Activated CD4-positive, alpha-beta memory T cell treated with anti-CD3 and anti-CD28 coated beads, Interleukin-2, amount 10 ng/mL, durations not matched to agents 7 days and 5 days (primary cell): ENCODE data around the gene FAM174C. TPM values are rescaled to one million over a fixed set of nuclear protein-coding genes. Genes with fewer than 3 reads are reported as not detected.

ENCODE experiments used
- CTCF ChIA-PET: fragments of 350-600 bp; sonication (Branson Sonifier 250); formaldehyde crosslinking; loops from one replicate; lab custom pipeline; 2021; ENCODE audit warnings: antibody characterized with exemption, inconsistent platforms; lab: Charles Lee
- POLR2A ChIA-PET: fragments of 350-600 bp; sonication (Branson Sonifier 250); formaldehyde crosslinking; loops from one replicate; lab custom pipeline; 2021; ENCODE audit warnings: antibody characterized with exemption; lab: Charles Lee
- DNase-seq: peaks from one replicate; pipeline ENCODE4 v3.0.0-alpha.2; 2020
- H3K27ac Mint-ChIP-seq: one replicate; pipeline ENCODE4 v1.8.0; 2021; ENCODE audit warnings: mild to moderate bottlenecking, mixed read lengths
- H3K27me3 Mint-ChIP-seq: one replicate; pipeline ENCODE4 v1.8.0; 2021; ENCODE audit warnings: mixed read lengths
- H3K36me3 Mint-ChIP-seq: one replicate; pipeline ENCODE4 v1.8.0; 2021; ENCODE audit warnings: low read depth, mixed read lengths
- H3K4me1 Mint-ChIP-seq: one replicate; pipeline ENCODE4 v1.8.0; 2021; ENCODE audit warnings: mixed read lengths
- H3K4me3 Mint-ChIP-seq: one replicate; pipeline ENCODE4 v1.8.0; 2021; ENCODE audit warnings: mild to moderate bottlenecking, mixed read lengths
- H3K9me3 Mint-ChIP-seq: one replicate; pipeline ENCODE4 v1.8.0; 2021; ENCODE audit warnings: mixed read lengths
- total RNA-seq, 2 experiments: library from RNA; stranded (reverse); gene quantifications; one replicate each; pipeline ENCODE4 v1.2.3, GENCODE V29; 2021

The FAM174C gene
- total RNA-seq, 2 experiments from 2014 or later: 45.9 to 50.1 TPM

GRCh38 chr19:1233115-1233667 lies 42.1 kb upstream of the FAM174C start:
- DNase-seq: no peak
- H3K36me3 Mint-ChIP-seq: peaks cover 1% of the 10 kb centered on the region
- ChIA-PET POLR2A (no interaction called here), CTCF (no interaction called here)
- H3K27ac Mint-ChIP-seq: no peak overlapping the region
- no peak overlapping the region for H3K4me3 Mint-ChIP-seq
- H3K9me3 Mint-ChIP-seq: no peaks in the 10 kb centered on the region
- peaks cover 4% of the 10 kb centered on the region for H3K27me3 Mint-ChIP-seq
- H3K4me1 Mint-ChIP-seq: peaks cover under 1% of the 10 kb centered on the region

DNA sequence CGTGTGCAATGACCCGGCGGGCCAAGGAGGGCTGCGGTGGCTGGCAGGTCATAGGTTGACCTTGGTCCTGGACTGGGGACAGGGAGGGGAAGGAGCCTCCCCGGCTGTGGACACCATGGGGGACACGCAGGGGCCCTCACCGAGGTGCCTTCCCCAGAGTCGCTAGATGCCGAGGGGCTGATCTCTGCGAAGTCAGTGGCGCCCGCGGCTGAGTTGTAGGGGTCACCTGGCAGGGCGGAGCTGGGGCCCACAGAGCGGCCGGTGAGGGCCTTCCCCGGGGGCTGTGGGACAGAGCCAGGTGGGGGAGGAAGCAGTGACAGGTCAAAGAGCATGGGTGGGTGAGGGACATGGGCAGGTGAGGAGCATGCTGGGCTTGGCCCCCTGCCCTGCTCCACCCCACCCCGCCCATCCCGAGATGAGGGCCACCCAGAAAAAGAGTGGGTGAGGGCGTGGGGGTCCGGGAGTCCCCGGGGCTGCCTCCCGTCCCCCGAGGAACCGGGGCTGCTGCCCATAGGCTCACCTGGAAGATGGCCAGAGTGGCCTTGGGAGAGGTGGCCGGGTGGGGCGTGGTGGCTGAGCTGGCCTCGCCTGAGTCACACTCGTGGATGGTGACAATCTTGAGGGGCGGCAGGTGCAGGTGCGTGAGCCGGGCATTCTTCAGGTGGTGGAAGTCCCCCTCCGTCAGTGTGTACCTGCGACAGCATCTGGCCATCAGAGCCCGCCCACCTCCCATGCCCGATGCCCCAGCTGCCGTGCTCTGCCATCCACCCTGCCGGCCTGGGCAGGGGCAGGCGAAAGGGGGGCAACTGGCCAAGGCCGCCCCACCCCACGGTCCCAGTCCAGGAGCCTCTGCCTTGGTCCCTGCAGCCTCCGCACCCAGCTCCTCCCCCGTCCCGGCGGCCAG lies 41.0 kb upstream of the FAM174C start:
- Mint-ChIP-seq H3K27ac (no peak overlapping the region), H3K4me1 (peaks cover 8% of the 10 kb centered on the region), H3K4me3 (no peak overlapping the region), H3K36me3 (no peaks in the 10 kb centered on the region), H3K27me3 (peaks cover 15% of the 10 kb centered on the region), H3K9me3 (no peaks in the 10 kb centered on the region)
- no peak for DNase-seq
- ChIA-PET POLR2A (no interaction called here), CTCF (interaction anchor here (0.6 kb wide), 1 partner anchor 272 kb away, joined by 5 read pairs; no protein-coding TSS in a partner anchor)

DNA sequence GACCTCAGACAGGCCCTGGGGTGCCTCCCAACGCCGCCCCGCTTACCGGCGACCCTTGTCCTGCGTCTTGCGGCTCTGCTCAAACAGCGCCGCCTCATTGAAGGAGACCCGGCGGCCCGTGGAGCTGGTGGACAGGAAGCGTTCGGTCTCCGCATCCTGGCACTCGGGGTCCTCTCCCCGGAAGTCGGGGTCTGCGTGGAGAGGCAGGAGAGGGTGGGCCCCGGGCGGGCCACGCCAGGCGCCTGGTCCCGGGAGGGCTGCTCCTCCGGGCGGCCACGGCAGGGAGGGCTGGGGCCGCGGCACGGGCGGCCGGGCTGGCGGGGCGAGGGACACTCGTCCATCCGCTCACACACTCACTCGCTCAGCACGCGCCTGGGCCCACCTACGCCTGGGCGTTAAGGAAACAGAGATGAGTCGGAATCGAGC lies 40.4 kb upstream of the FAM174C start:
- CTCF ChIA-PET: no interaction called here
- POLR2A ChIA-PET: no interaction called here
- peaks cover 17% of the 10 kb centered on the region for H3K27me3 Mint-ChIP-seq
- H3K27ac Mint-ChIP-seq: no peak overlapping the region
- H3K4me3 Mint-ChIP-seq: no peak overlapping the region
- no peak for DNase-seq
- H3K9me3 Mint-ChIP-seq: no peaks in the 10 kb centered on the region
- no peaks in the 10 kb centered on the region for H3K36me3 Mint-ChIP-seq
- peaks cover 8% of the 10 kb centered on the region for H3K4me1 Mint-ChIP-seq

- Mint-ChIP-seq H3K27me3 (peaks cover 17% of the 10 kb centered on the region), H3K4me3 (no peak overlapping the region), H3K9me3 (no peaks in the 10 kb centered on the region), H3K27ac (no peak overlapping the region), H3K4me1 (peaks cover 12% of the 10 kb centered on the region), H3K36me3 (no peaks in the 10 kb centered on the region)
- ChIA-PET POLR2A (interaction anchor here (1.6 kb wide), 1 partner anchor 33 kb away, joined by 9 read pairs; the partner anchor contains the start of gene CIRBP), CTCF (no interaction called here)
- no peak for DNase-seq
These were observed 39.4 kb upstream of the FAM174C start for GRCh38 chr19:1235625-1236538.

DNA sequence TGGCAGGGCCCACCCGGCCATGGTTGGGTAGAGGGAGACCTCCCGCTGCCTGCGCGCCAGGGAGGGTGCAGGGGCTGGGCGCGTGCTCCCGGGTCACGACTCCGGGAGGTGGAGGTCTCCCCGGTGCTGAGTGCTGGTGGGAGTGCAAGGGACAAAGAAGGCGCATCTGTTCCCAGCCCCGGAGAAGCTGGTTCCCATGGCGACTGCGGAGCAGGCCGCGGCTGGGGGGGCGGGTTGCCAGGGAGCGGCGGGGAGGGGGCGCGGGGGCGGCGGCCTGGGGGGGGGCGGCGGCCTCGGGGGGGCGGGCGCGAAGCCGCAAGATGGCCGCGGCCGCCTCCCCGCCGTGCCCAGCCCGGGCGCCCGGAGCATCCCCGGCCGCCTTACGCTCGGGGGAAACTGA lies 38.8 kb upstream of the FAM174C start:
- ChIA-PET POLR2A (interaction anchor here (1.6 kb wide), 1 partner anchor 33 kb away, joined by 9 read pairs; the partner anchor contains the start of gene CIRBP), CTCF (no interaction called here)
- Mint-ChIP-seq H3K9me3 (no peaks in the 10 kb centered on the region), H3K4me1 (peaks cover 19% of the 10 kb centered on the region), H3K27ac (no peak overlapping the region), H3K27me3 (peaks cover 17% of the 10 kb centered on the region), H3K36me3 (no peaks in the 10 kb centered on the region), H3K4me3 (no peak overlapping the region)
- DNase-seq: no peak

- CTCF ChIA-PET: no interaction called here
- Mint-ChIP-seq H3K27ac (no peak overlapping the region), H3K9me3 (no peaks in the 10 kb centered on the region), H3K4me1 (peaks cover 21% of the 10 kb centered on the region), H3K27me3 (peaks cover 17% of the 10 kb centered on the region), H3K36me3 (no peaks in the 10 kb centered on the region), H3K4me3 (no peak overlapping the region)
- POLR2A ChIA-PET: interaction anchor here (1.6 kb wide), 1 partner anchor 32 kb away, joined by 9 read pairs; the partner anchor contains the start of gene CIRBP
- DNase-seq: no peak
These were observed 38.2 kb upstream of the FAM174C start for GRCh38 chr19:1237027-1237659.

DNA sequence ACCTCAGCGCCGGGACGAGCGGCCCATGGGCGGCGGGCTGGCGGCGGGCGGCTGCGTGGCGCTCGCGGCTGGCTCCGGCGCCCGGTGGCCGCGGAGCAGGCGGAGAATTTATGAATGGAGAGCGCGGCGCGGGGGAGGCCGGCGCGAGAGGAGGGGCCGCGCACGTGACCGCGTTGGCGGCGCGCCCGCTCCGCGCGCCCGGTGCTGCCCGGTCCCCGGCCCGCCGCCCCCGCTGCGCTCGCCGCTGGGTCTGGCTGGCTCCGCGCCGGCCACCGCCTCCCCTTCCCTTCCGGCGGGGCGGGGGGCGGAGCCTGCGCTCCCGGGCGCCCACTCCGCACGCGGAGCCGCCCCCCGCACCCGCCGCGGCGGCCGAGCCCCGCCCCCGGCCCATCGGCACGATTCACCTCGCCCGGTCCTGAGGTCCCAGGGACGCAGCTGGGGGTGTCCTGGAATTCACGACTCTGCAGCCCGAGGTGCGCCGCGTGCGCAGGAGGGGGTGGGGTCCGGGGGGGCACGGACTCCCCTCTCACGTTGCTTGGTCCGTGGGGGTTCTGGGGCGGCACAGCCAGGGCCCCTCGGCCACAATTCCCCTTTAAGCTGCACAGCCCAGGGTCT lies 37.5 kb upstream of the FAM174C start, which contains the start of gene CBARP:
CBARP (minus strand) TSS at position 252 of the 615 bp plus-strand sequence. CDS start 1,905 bp downstream, outside the sequence.
- Mint-ChIP-seq H3K27ac (peak within 1 kb of the TSS; percentile 4), H3K36me3 (no peaks in the 10 kb centered on the region), H3K4me1 (peaks cover 29% of the 10 kb centered on the region), H3K27me3 (peaks cover 17% of the 10 kb centered on the region), H3K9me3 (no peaks in the 10 kb centered on the region), H3K4me3 (peak within 1 kb of the TSS; percentile 69)
- no peak for DNase-seq
- ChIA-PET POLR2A (interaction anchor here (1.2 to 1.6 kb wide), 3 partner anchors 31 to 170 kb away, joined by 3 to 9 read pairs (median 4); partner anchors contain the start of genes ARHGAP45 and CIRBP), CTCF (no interaction called here)

DNA sequence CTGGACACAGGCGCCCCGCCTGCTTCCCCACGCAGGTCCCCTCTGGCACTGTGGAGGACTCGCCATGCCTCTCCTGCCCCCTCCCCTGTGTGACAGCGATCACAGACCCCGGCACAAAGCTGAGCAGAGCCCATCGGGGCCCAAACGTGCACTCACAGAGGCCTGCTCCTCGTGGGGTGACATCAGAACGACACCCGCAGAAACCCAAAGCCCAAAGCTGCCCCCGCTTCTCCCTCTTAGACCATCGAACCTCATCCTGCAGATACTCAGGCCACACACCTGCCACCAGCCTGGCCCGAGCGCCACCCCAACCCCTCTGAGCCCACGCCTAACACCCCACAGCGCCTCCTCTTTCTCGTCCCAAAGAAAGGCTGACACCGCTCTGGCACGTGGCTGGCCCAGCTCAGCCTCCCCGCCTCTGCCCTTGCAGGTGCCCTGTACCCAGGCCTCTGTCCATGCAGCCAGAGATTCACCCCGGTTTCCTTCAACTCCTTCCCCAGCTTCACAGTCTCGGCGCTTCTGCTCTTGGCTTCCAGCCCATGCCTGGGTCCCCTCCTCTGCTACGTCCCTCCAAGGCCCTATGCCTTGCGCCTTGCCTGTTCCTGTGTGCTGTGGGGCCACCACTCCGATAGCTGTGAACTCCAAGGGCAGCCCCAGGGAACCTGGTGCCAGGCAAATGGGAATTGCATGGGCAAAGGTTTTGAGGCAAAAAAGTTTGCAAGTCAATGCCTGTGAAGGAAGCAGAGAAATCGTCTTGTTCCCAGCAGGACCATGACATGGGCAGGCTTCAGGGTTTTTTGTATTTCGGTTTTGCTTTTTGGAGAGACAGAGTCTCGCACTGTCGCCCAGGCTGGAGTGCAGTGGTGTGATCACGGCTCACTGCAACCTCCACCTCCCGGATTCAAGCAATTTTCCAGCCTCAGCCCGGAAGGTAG lies 36.7 kb upstream of the FAM174C start:
- H3K27ac Mint-ChIP-seq: peak overlapping the region; percentile 4
- H3K27me3 Mint-ChIP-seq: peaks cover 17% of the 10 kb centered on the region
- ChIA-PET POLR2A (interaction anchor here (1.2 to 1.6 kb wide), 3 partner anchors 31 to 171 kb away, joined by 3 to 9 read pairs (median 4); partner anchors contain the start of genes ARHGAP45 and CIRBP), CTCF (no interaction called here)
- no peak for DNase-seq
- peak overlapping the region; percentile 69 for H3K4me3 Mint-ChIP-seq
- no peaks in the 10 kb centered on the region for H3K9me3 Mint-ChIP-seq
- H3K4me1 Mint-ChIP-seq: peaks cover 36% of the 10 kb centered on the region
- no peaks in the 10 kb centered on the region for H3K36me3 Mint-ChIP-seq

DNA sequence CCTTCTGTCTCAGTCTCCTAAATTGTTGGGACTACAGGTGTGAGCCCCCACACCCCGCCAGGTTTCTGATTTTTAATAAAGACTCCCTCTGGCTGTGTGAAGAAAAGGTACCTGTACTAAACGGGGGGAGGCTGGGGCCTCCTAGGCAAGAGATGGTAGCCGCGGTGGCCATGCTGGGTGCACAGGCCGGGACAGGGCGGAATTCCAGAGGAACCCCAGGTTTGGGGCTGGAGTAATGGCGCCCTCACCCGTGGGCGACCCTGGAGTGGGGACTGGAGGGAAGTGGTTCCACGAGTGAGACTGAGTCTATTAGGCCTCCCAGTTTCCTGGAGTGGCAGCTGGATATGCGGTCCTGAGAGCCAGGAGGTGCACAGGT lies 35.9 kb upstream of the FAM174C start:
- Mint-ChIP-seq H3K36me3 (peaks cover under 1% of the 10 kb centered on the region), H3K4me1 (peaks cover 37% of the 10 kb centered on the region), H3K27me3 (peaks cover 17% of the 10 kb centered on the region), H3K27ac (no peak overlapping the region), H3K9me3 (no peaks in the 10 kb centered on the region), H3K4me3 (peak overlapping the region; percentile 32)
- DNase-seq: no peak
- ChIA-PET CTCF (no interaction called here), POLR2A (interaction anchor here (1.6 kb wide), 2 partner anchors 30 to 172 kb away, joined by 4 to 9 read pairs; partner anchors contain the start of genes ARHGAP45 and CIRBP)

GRCh38 chr19:1239796-1240737 lies 35.3 kb upstream of the FAM174C start:
- Mint-ChIP-seq H3K27ac (no peak overlapping the region), H3K36me3 (peaks cover 2% of the 10 kb centered on the region), H3K4me1 (peaks cover 42% of the 10 kb centered on the region), H3K27me3 (peaks cover 17% of the 10 kb centered on the region), H3K4me3 (peak overlapping the region; percentile 47), H3K9me3 (no peaks in the 10 kb centered on the region)
- DNase-seq: peak; percentile 90
- ChIA-PET CTCF (interaction anchor here (0.6 to 2.1 kb wide), 9 partner anchors 13 to 376 kb away, joined by 3 to 23 read pairs (median 4); partner anchors contain the start of gene CIRBP), POLR2A (interaction anchor here (1.2 to 6.9 kb wide), 5 partner anchors 27 to 165 kb away, joined by 3 to 266 read pairs (median 3); partner anchors contain the start of gene CIRBP)
